ENCODE data around the gene MSANTD4.

- TF ChIP-seq CTCF (IDR thresholded peaks at IDR 0.05 in 4 of 5, conservative IDR thresholded peaks at IDR 0.05 in 1 of 5) (no peak), POLR2A (IDR thresholded peaks at IDR 0.05) (no peak)
Measured at GRCh38 chr11:106061249-106061784, 39.3 kb upstream of the MSANTD4 start.
